Body of pancreas (tissue), 4 donors: ENCODE results near the gene ZNF432. TPM values are rescaled to one million over a fixed set of nuclear protein-coding genes. Genes with fewer than 3 reads are reported as not detected.

ENCODE experiments used
- ATAC-seq: fragments of 150-250 bp; one replicate; pipeline ENCODE4 v1.9.1; 2016
- DNase-seq, 4 donors: peaks; one replicate each; pipeline ENCODE4 v3.0.0-alpha.2; 2019
- H3K27ac ChIP-seq, 4 donors: fragments of 200-600 bp; sonication (generic); 1 replicate in 3 of 4; 2 replicates in 1 of 4; pipeline versions ENCODE4 v1.5.1 to v1.6.1; 2016 to 2019; ENCODE audit warnings: mild to moderate bottlenecking in 1 of 4, mixed read lengths in 1 of 4, moderate library complexity in 1 of 4
- H3K27me3 ChIP-seq, 2 donors: fragments of 200-600 bp; sonication (generic); one replicate each; pipeline ENCODE4 v1.6.0; 2016; ENCODE audit warnings: mild to moderate bottlenecking in 1 of 2
- H3K36me3 ChIP-seq, 2 donors: fragments of 200-600 bp; sonication (generic); replicated peaks in 1 of 2; 2 replicates each; pipeline ENCODE4 v1.5.1; 2016; ENCODE audit warnings: low read depth in 2 of 2; ENCODE audit not compliant: insufficient read depth in 1 of 2
- H3K4me1 ChIP-seq: fragments of 200-600 bp; sonication (generic); one replicate; pipeline ENCODE4 v1.6.0; 2016
- H3K4me3 ChIP-seq, 2 donors: fragments of 200-600 bp; sonication (generic); 1 replicate in 1 of 2; 2 replicates in 1 of 2; pipeline ENCODE4 v1.5.1; 2016 to 2019
- H3K9me3 ChIP-seq, 3 donors: fragments of 200-600 bp; sonication (generic); 1 replicate in 2 of 3; 2 replicates in 1 of 3; pipeline ENCODE4 v1.5.1; 2016
- CTCF ChIP-seq, 7 experiments: fragments of 450-650 bp in 4 of 7; fragments of 200-600 bp in 3 of 7; sonication (generic) in 3 of 7; IDR thresholded peaks; one replicate each; pipeline ENCODE4 v1.5.1; 2016 to 2019; ENCODE audit warnings: antibody characterized with exemption in 7 of 7
- POLR2A ChIP-seq, 3 donors: fragments of 450-650 bp; IDR thresholded peaks; one replicate each; pipeline ENCODE4 v1.6.1; 2016; ENCODE audit warnings: antibody characterized with exemption in 3 of 3, mild to moderate bottlenecking in 2 of 3
- WGBS, 2 donors: methylation state at CpG; one replicate each; pipeline ENCODE4 v1.1.5; 2017; 5-methylcytosine and 5-hydroxymethylcytosine counted together
- intact Hi-C: fragments of 100-400 bp; cut with DNase I; formaldehyde crosslinking; loops from one replicate; pipeline ENCODE4 v1.15.1; 2023
- total RNA-seq, 2 donors: library from RNA; depleted of rRNA; stranded (reverse); fragments of >200 nt; gene quantifications; one replicate each; pipeline ENCODE4 v1.1.0, GENCODE V29; 2016

Gene ZNF432
- total RNA-seq, 2 donors from 2014 or later = 10.9 to 29.3 TPM

- 90 to 94% methylated on average over 4 of the region's 4 CpGs for WGBS, 2 donors
- H3K4me3 ChIP-seq = no peak overlapping the region
- intact Hi-C loops = no loop called here
- H3K9me3 ChIP-seq = peaks cover 0 to 41% (median 0%) of the 10 kb centered on the region in 3 donors
- H3K4me1 ChIP-seq = peaks cover 7% of the 10 kb centered on the region
- no peaks in the 10 kb centered on the region for H3K27me3 ChIP-seq
- DNase-seq (no peak), ATAC-seq (no peak)
- TF ChIP-seq CTCF (IDR thresholded peaks at IDR 0.05) = no peak
- TF ChIP-seq POLR2A (IDR thresholded peaks at IDR 0.05) = no peak
- no peak overlapping the region for H3K27ac ChIP-seq
- H3K36me3 ChIP-seq = no peaks in the 10 kb centered on the region
Measured at GRCh38 chr19:51983361-51983760, 65.3 kb downstream of the ZNF432 start.

Other genes with a start within 250 kb of the ZNF432 start
- gene ZNF577, start 160.9 kb downstream of the ZNF432 start, total RNA-seq = 10 to 100 TPM; 11.2 to 16.5 TPM
- 1 to 10 TPM; 4.0 to 5.7 TPM for gene ZNF649, start 143.8 kb downstream of the ZNF432 start, total RNA-seq
- gene ZNF613, start 121.4 kb downstream of the ZNF432 start, total RNA-seq = 10 to 100 TPM in 1 of 2 donors, 1 to 10 TPM in 1; 2.3 to 10.5 TPM
- gene ZNF350, start 62.0 kb downstream of the ZNF432 start, total RNA-seq = 1 to 10 TPM; 3.1 to 5.9 TPM
- gene ZNF615, start 40.6 kb downstream of the ZNF432 start, total RNA-seq = 1 to 10 TPM; 5.6 to 7.8 TPM
- 1 to 10 TPM; 1.3 to 1.6 TPM for gene ZNF614, start 20.5 kb downstream of the ZNF432 start, total RNA-seq
- gene ZNF841, start 46.9 kb upstream of the ZNF432 start, total RNA-seq = 10 to 100 TPM; 16.3 to 80.4 TPM
- gene ZNF616, start 91.1 kb upstream of the ZNF432 start, total RNA-seq = 1 to 10 TPM; 3.6 to 6.2 TPM
- 10 to 100 TPM in 1 of 2 donors, 1 to 10 TPM in 1; 2.0 to 12.2 TPM for gene ZNF836, start 122.8 kb upstream of the ZNF432 start, total RNA-seq
- 100 to 1,000 TPM in 1 of 2 donors, 10 to 100 TPM in 1; 50.8 to 119 TPM for gene PPP2R1A, start 141.2 kb upstream of the ZNF432 start, total RNA-seq
- 1 to 10 TPM; 2.0 to 4.9 TPM for gene ZNF766, start 220.7 kb upstream of the ZNF432 start, total RNA-seq
- gene ZNF480, start 248.3 kb upstream of the ZNF432 start, total RNA-seq = 1 to 10 TPM; 6.3 to 8.6 TPM